H1 (cell line): ENCODE data around the gene PTPRD.

Experiments
- BACH1 ChIP-seq: IDR thresholded peaks from 2 replicates; pipeline ENCODE4 v1.6.1; 2012; ENCODE audit warnings: low read length, improper control_type of control experiment
- EP300 ChIP-seq, 2 experiments: IDR thresholded peaks; 1 replicate in 1 of 2; 2 replicates in 1 of 2; pipeline ENCODE4 v1.6.1; 2011 to 2012; ENCODE audit warnings: low read depth in 2 of 2, low read length in 2 of 2, mild to moderate bottlenecking in 2 of 2, borderline replicate concordance in 1 of 2, inconsistent platforms in 1 of 2, moderate library complexity in 1 of 2
- GABPA ChIP-seq: IDR thresholded peaks from 2 replicates; pipeline ENCODE4 v1.6.1; 2011; ENCODE audit warnings: mild to moderate bottlenecking, low read length, moderate library complexity, borderline replicate concordance; ENCODE audit not compliant: insufficient read depth
- HDAC2 ChIP-seq, 2 experiments: fragments of 300-600 bp in 1 of 2; sonication (generic) in 1 of 2; IDR thresholded peaks; 2 replicates each; pipeline ENCODE4 v1.6.1; 2011 to 2012; ENCODE audit warnings: low read depth in 2 of 2, low read length in 2 of 2, mild to moderate bottlenecking in 2 of 2, moderate library complexity in 2 of 2, borderline replicate concordance in 1 of 2, inconsistent platforms in 1 of 2
- JUND ChIP-seq: IDR thresholded peaks from 2 replicates; pipeline ENCODE4 v1.6.1; 2011; ENCODE audit warnings: mild to moderate bottlenecking, improper control_type of control experiment, low read length
- NRF1 ChIP-seq: IDR thresholded peaks from 2 replicates; pipeline ENCODE4 v1.6.1; 2011; ENCODE audit warnings: mild to moderate bottlenecking, low read depth, low read length, improper control_type of control experiment
- POLR2A ChIP-seq, 2 experiments: IDR thresholded peaks; 1 replicate in 1 of 2; 2 replicates in 1 of 2; pipeline ENCODE4 v1.6.1; 2011; ENCODE audit warnings: low read depth in 2 of 2, low read length in 2 of 2, mild to moderate bottlenecking in 2 of 2; ENCODE audit errors: control extremely low read depth in 1 of 2
- POLR2AphosphoS5 ChIP-seq: IDR thresholded peaks from 2 replicates; pipeline ENCODE4 v1.6.1; 2011; ENCODE audit warnings: low read depth, low read length
- SUZ12 ChIP-seq: fragments of 200-600 bp; sonication (generic); IDR thresholded peaks from 2 replicates; pipeline ENCODE4 v1.6.1; 2012; ENCODE audit warnings: mild to moderate bottlenecking, inconsistent platforms, low read length, moderate library complexity, mixed read lengths
- TCF12 ChIP-seq: IDR thresholded peaks from 2 replicates; pipeline ENCODE4 v1.6.1; 2011; ENCODE audit warnings: low read depth, mild to moderate bottlenecking, low read length
- YY1 ChIP-seq: IDR thresholded peaks from 2 replicates; pipeline ENCODE4 v1.6.1; 2011; ENCODE audit warnings: low read depth, mild to moderate bottlenecking, low read length
- TF ChIP-seq, protein P1 (sequence below), 3 experiments: IDR thresholded peaks; 1 replicate in 2 of 3; 2 replicates in 1 of 3; pipeline versions ENCODE4 v1.5.1 to v1.6.1; 2011; ENCODE audit warnings: low read length in 3 of 3, mild to moderate bottlenecking in 3 of 3, inconsistent platforms in 2 of 3, low read depth in 1 of 3, moderate library complexity in 1 of 3; ENCODE audit not compliant: insufficient read depth in 1 of 3; ENCODE audit errors: control extremely low read depth in 1 of 3
- TF ChIP-seq, protein P2 (sequence below): IDR thresholded peaks from 2 replicates; pipeline ENCODE4 v1.6.1; 2011; ENCODE audit warnings: low read depth, mild to moderate bottlenecking, low read length; ENCODE audit not compliant: insufficient read depth

DNA sequence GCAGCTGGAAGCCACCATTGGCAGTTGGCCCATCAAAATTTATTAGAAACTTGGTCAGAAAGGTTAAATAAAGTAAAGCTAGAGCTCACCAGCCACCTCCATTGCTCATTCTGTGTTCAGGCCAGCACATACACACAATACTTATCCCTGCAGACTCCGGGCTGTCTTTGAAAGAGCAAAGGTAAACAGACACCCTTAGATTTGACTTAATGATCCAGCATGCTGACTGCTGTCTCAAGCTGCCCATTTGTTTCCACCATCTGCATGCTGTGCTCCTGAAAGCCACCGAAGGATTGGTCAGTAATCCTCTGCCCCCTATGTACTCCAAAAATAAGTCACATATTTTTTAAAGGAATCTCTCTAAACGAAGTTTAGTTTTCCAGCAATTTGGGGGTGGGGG lies 1753.4 kb downstream of the PTPRD start:
- TF ChIP-seq, protein P1, sequence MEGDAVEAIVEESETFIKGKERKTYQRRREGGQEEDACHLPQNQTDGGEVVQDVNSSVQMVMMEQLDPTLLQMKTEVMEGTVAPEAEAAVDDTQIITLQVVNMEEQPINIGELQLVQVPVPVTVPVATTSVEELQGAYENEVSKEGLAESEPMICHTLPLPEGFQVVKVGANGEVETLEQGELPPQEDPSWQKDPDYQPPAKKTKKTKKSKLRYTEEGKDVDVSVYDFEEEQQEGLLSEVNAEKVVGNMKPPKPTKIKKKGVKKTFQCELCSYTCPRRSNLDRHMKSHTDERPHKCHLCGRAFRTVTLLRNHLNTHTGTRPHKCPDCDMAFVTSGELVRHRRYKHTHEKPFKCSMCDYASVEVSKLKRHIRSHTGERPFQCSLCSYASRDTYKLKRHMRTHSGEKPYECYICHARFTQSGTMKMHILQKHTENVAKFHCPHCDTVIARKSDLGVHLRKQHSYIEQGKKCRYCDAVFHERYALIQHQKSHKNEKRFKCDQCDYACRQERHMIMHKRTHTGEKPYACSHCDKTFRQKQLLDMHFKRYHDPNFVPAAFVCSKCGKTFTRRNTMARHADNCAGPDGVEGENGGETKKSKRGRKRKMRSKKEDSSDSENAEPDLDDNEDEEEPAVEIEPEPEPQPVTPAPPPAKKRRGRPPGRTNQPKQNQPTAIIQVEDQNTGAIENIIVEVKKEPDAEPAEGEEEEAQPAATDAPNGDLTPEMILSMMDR (IDR thresholded peaks at IDR 0.05; ENCODE audit: control extremely low read depth in 1 of 3, insufficient read depth in 1 of 3, low read depth in 1 of 3, low read length in 3 of 3), result no peak
- TF ChIP-seq POLR2AphosphoS5, result no peak
- TF ChIP-seq JUND, result no peak
- no peak for TF ChIP-seq TCF12
- no peak for TF ChIP-seq GABPA
- TF ChIP-seq NRF1, result no peak
- no peak for TF ChIP-seq SUZ12
- no peak for TF ChIP-seq YY1
- no peak for TF ChIP-seq POLR2A (IDR thresholded peaks at IDR 0.05; ENCODE audit: control extremely low read depth in 1 of 2, low read depth in 2 of 2, low read length in 2 of 2)
- TF ChIP-seq, protein P2, sequence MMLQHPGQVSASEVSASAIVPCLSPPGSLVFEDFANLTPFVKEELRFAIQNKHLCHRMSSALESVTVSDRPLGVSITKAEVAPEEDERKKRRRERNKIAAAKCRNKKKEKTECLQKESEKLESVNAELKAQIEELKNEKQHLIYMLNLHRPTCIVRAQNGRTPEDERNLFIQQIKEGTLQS, result no peak
- TF ChIP-seq HDAC2 (IDR thresholded peaks at IDR 0.05; ENCODE audit: borderline replicate concordance in 1 of 2, low read depth in 2 of 2, low read length in 2 of 2), result no peak
- TF ChIP-seq BACH1, result no peak
- no peak for TF ChIP-seq EP300 (IDR thresholded peaks at IDR 0.05; ENCODE audit: borderline replicate concordance in 1 of 2, low read depth in 2 of 2, low read length in 2 of 2)
